Activated CD8-positive, alpha-beta memory T cell treated with anti-CD3 and anti-CD28 coated beads, Interleukin-2, amount 50 U/mL, for 1 hour (primary cell): ENCODE data around the gene SH3GL2.
"Not testable (repeated sequence)": the region's sequence is repeated elsewhere in the genome, so short reads cannot be mapped to it uniquely, and the experiment has no call there.

Experiments used
- DNase-seq: peaks from one replicate; pipeline ENCODE4 v3.0.0-alpha.2; 2020; ENCODE audit errors: extremely low read depth

SH3GL2 gene

GRCh38 chr9:17751486-17751885, 172.6 kb downstream of the SH3GL2 start:
- DNase-seq, result no peak

- DNase-seq, result no peak
Measured at GRCh38 chr9:17752021-17752420, 173.2 kb downstream of the SH3GL2 start.

GRCh38 chr9:17757816-17758215, 178.9 kb downstream of the SH3GL2 start:
- DNase-seq, result no peak

- no peak for DNase-seq
Measured at GRCh38 chr9:17760250-17760649, 181.4 kb downstream of the SH3GL2 start.

- no peak for DNase-seq
Measured at GRCh38 chr9:17761984-17762676, 183.3 kb downstream of the SH3GL2 start.

- no peak for DNase-seq
Measured at GRCh38 chr9:17764306-17764705, 185.4 kb downstream of the SH3GL2 start.

- DNase-seq, result not testable (repeated sequence)
Measured at GRCh38 chr9:17765131-17765530, 186.3 kb downstream of the SH3GL2 start.

GRCh38 chr9:17772223-17772622, 193.4 kb downstream of the SH3GL2 start:
- DNase-seq, result no peak

GRCh38 chr9:17775656-17776055, 196.8 kb downstream of the SH3GL2 start:
- no peak for DNase-seq

GRCh38 chr9:17776735-17777134, 197.9 kb downstream of the SH3GL2 start:
- DNase-seq, result no peak

- no peak for DNase-seq
Measured at GRCh38 chr9:17777465-17777864, 198.6 kb downstream of the SH3GL2 start.

- no peak for DNase-seq
Measured at GRCh38 chr9:17782430-17783149, 203.7 kb downstream of the SH3GL2 start.

GRCh38 chr9:17783227-17783626, 204.4 kb downstream of the SH3GL2 start:
- no peak for DNase-seq

- DNase-seq, result no peak
Measured at GRCh38 chr9:17789316-17789715, 210.4 kb downstream of the SH3GL2 start.

- DNase-seq, result no peak
Measured at GRCh38 chr9:17793713-17794622, 215.1 kb downstream of the SH3GL2 start.

- DNase-seq, result no peak
Measured at GRCh38 chr9:17795744-17796143, 216.9 kb downstream of the SH3GL2 start.

- DNase-seq, result no peak
Measured at GRCh38 chr9:17799369-17799768, 220.5 kb downstream of the SH3GL2 start.

GRCh38 chr9:17800418-17800817, 221.6 kb downstream of the SH3GL2 start:
- DNase-seq, result no peak

GRCh38 chr9:17802249-17802857, 223.5 kb downstream of the SH3GL2 start:
- DNase-seq, result no peak

GRCh38 chr9:17807613-17808282, 228.9 kb downstream of the SH3GL2 start:
- no peak for DNase-seq

GRCh38 chr9:17810317-17810716, 231.5 kb downstream of the SH3GL2 start:
- no peak for DNase-seq
